HG02571 (cell line): Measurements from ENCODE around the gene SIRPD.
"Not testable (repeated sequence)": the region's sequence is repeated elsewhere in the genome, so short reads cannot be mapped to it uniquely, and the experiment has no call there.

Experiments used
- ATAC-seq: cut with Tn5 transposase; IDR thresholded peaks from one replicate; pipeline ENCODE4 v1.9.1; 2021; ENCODE audit warnings: mild to moderate bottlenecking, moderate library complexity; ENCODE audit not compliant: unreplicated experiment

SIRPD gene

DNA sequence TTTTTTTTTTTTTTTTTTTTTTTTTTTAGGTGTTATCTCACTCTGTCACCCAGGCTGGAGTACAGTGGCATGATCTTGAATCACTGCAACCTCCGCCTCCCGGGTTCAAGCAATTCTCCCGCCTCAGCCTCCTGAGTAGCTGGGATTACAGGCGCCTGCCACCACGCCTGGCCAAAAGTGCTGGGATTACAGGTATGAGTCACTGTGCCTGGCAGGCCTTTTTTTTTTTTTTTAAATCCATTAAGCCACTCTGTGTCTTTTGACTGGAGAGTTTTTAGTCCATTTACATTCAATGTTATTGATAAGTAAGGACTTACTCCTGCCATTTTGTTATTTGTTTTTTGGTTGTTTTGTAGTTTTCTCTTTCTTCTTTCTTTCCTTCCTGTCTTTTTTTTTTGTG lies 60.1 kb downstream of the SIRPD start:
- not testable (repeated sequence) for ATAC-seq

DNA sequence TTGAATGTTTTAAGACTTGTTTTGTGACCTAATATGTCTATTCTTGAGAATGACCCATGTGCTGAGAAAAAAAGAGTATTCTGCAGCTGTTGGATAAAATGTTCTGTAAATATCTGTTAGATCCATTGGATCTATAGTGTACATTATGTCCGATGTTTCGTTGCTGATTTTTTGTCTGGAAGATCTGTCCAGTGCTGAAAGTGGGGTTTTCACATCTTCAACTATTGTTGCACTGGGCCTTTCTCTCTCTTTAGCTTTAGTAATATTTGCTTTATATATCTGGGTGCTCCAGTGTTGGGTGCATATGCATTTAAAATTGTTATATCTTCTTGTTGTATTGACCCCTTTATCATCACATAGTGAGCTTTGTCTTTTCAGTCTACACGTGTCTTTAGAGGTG lies 60.6 kb downstream of the SIRPD start:
- no peak for ATAC-seq

DNA sequence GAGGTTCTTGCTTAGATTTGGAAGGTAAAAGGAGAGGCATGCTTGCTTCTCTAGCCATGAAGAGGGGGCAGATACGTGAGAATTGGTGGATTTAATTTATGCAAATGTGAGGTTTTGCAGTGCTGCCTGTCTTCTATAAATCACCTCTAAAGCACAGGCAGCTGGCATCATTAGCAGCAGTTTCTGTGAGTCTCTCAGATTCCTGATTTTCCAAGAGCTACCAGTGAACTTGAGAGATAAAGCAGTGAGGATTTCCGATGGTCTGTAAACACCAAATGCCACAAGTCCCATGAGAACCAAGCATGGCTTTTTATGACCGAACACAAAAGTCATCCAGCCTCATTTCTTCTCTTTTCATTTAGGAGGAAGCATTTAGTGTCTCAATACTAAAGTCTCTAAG lies 63.1 kb downstream of the SIRPD start:
- ATAC-seq: no peak

DNA sequence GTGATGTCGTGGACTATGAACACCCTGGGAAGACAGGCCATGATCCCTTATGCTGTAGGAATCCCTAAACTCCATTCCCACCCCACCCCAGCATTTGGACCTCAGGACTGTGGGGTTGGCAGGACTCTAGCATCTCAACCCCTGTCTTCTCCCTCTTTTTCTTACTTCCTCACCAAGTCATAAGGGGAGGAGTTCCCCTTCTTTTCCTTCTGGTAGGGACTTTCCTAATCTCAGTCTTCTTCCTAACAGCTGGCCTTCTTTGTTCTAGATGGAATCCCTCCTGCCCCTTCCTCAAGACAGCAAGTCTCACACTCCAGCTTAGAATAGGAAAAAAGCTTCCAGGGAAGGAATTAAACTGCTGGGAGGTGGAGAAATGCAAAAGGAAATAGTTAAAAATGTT lies 64.0 kb downstream of the SIRPD start:
- no peak for ATAC-seq

DNA sequence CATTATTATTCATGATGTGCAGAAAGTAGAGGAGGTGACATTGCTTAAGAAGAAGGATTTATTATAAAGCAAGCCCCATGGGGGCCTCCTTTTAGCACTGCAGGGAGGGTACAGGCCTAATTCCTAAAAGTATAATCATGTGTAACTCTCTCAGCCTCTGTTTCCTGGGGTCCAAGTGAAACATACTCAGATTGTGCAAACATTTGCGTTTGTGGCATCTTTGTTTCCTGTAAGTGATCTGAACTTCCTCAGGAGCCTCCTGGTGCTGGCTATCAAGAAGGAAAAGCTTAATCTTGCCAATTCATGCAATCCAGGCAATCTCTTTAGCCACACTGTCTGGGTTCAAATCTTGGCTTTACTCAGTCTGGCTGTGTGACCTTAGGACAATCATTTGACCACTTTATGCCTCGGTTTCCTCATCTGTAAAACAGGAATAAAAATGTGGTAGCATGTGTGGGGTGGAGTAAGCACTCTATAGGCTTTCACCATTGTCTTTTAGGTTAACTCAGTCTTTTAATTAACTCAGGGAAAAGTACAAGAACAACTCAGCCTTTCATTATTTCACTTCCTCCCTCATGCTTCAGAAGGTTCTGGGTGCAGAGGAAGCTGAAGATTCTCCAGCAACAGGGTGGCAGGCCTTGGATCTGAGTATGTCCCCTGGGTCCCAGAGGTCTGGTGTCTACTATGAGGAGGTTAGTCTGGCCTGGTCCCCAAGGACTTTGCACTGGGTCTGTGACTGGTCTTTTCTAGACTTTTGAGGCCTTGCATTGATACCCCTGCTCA lies 65.5 kb downstream of the SIRPD start:
- no peak for ATAC-seq

DNA sequence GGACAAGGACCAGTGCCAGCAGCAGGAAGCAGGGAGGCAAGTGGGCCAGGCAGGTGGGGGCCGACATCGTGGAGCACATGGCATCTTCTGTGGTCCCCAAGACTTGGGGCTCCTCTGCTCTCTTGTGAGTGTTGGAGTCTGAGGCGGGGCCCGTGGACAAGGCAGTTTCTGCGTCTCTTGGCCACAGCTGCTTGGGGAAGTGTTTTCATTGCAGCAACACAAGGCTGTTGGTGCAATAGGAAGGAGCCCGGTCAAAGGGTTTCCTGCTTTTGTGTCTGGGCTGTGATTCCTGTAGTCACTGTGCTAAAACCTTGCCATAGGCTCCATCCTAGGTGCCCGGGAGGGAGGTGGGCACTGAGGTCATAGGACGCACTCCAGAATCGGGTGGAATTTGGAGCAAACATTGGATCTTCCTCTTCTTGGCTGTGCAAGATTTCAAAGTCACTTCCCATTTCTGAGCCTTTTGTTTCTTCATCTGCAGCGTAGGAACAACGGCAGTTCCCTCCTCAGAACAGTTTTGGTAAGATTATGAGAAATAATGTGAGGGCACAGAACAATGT lies 66.1 kb downstream of the SIRPD start, which contains the start of gene SIRPB2:
TSS of gene SIRPB2 (minus strand) at position 140 of the 560 bp plus-strand sequence. CDS start at position 79, 61 bp downstream.
- no peak for ATAC-seq

DNA sequence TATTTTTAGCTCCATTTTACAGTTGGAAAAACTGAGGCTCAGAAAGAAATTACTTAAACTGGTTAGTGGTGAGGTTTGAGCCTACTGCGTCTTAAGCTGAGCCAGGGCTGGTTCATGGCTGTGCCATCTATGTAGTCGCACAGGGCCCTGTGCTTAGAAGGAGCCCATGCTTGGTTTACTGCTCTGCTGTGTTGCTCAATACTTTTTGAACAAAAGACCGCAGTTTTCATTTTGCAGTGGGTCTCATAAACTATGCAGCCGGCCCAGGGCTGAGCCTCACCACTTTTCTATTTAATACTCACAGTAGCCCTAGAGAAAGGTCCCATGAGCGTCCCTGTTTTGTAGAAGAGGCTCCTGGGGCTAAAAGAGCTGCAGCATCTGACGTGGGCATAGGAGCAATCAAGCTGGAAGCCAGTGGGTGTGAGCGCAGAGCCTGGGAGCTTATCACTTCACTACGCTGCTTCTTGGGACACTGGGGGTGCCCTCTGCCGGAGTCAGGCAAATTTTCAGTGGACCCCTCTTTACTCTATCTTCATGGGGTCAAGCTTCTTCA lies 66.8 kb downstream of the SIRPD start:
- ATAC-seq: no peak

DNA sequence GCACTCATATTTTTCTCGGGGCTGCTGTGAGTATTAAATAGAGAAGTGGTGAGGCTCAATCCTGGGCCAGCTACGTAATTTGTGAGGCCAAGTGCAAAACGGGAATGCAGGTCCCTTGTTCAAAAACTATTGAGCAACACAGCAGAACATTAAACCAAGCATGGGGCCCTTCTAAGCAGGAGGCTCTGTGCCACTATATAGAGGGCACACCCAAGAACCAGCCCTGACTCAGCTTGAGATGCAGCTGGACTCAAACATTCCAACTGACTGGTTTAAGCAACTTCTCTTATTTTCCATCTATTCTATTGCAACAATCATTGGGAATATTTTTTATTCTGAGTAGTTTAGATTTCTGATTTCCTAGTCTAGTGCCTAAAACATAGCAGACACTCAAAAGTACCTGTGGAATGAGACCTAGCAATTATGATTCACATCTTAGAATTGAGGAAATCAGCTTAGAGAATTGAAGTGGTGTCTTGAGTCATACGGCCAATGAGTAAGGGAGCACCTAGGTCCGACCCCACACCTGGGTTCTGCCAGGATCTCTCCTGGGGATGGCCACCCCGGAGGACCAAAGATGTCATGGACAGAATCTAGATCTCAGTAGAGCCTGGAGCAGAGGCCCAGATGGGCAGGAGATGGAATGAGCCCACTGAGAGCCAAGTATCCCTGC lies 67.6 kb downstream of the SIRPD start:
- no peak for ATAC-seq

DNA sequence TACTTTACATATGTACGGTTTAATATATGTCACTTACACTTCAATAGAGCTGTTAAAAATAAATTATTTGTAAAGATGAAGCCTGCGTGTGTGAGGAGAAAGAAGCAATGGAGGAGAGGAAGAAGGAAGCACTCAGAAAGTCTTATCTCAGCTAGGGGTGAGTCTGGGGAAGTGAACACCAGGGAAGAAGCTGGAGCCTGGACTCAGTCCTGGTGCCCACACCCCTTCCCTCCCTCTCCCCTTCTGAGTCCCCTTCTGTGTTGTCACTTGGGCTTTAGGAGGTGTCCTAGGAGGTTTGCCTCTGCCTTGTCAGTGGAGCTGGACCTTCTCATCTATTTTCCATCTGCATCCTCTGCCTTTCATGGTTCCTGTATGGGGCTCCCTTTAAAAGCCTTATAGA lies 68.2 kb downstream of the SIRPD start:
- ATAC-seq: no peak

DNA sequence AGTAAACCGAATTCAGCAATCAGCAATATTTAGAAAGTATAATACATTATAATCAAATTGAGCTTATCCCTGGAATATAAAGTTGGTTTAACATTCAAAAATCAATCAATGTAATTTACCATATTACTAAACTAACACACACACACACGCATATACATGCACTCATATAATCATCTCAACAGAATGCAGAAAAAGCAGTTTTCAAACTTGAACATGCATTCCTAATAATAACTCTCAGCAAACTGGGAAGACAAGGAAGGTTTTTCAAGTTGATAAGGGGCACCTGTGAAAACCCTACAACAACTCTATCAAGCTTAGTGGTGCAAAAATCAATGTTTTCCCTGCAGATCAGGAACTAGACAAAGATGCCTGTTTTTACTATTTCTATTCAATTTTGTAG lies 70.9 kb downstream of the SIRPD start:
- no peak for ATAC-seq

DNA sequence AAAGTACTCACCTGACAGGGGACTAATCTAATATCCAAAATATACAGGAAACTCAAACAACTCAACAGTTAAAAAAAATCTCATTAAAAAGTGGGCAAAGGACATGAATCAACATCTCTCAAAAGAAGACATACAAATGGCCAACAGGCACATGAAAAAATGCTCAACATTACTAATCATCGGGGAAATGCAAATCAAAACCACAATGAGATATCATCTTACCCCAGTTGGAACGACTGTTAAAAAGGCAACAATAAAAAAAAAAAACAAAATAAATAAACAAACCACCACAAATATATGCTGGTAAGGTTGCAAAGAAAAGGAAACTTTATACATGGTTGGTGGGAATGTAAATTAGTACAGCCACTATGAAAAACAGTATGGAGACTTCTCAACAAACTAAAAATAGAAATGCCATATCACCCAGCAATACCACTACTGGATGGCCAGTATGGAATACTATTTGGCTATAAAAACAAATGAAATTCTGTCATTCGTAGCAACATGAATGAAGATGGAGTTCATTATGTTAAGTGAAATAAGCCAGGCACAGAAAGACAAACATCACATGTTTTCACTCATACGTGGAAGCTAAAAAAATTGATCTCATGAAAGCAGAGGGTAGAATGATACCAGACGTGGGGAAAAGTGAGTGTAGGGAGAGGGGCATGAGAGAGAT lies 72.9 kb downstream of the SIRPD start:
- no peak for ATAC-seq
